ENCODE data around the gene TBC1D14. TPM values are rescaled to one million over a fixed set of nuclear protein-coding genes. Genes with fewer than 3 reads are reported as not detected.

The TBC1D14 gene
- total RNA-seq, 1 experiment from 2014 or later = 50.2 TPM

GRCh38 chr4:6943885-6944225 lies 34.2 kb downstream of the TBC1D14 start:
- Histone ChIP-seq H3K4ac (ENCODE audit: low read depth, low read length) (no peak overlapping the region), H3K27me3 (ENCODE audit: insufficient read depth, low read length) (no peaks in the 10 kb centered on the region), H3K4me1 (ENCODE audit: insufficient read depth, low read length) (peaks cover 22% of the 10 kb centered on the region; the same call in 1 of the 2 replicates), H4K5ac (ENCODE audit: insufficient read length, low read depth, low read length) (no peak overlapping the region), H3K9ac (ENCODE audit: extremely low read depth, insufficient read length, low read length) (no peak overlapping the region), H2BK5ac (ENCODE audit: insufficient read length, low read length) (no peak overlapping the region), H2AFZ (ENCODE audit: low read length) (no peak overlapping the region), H2BK120ac (ENCODE audit: low read depth, low read length, poor library complexity, severe bottlenecking) (no peak overlapping the region), H3K23me2 (ENCODE audit: insufficient read length, low read depth, low read length, poor library complexity, severe bottlenecking) (no peaks in the 10 kb centered on the region), H4K8ac (replicated peaks; ENCODE audit: insufficient read length, low read depth, low read length) (no peak overlapping the region), H3K9me3 (ENCODE audit: control insufficient read depth, low read depth, low read length) (no peaks in the 10 kb centered on the region), H3K79me2 (ENCODE audit: insufficient read depth, low read length) (no peaks in the 10 kb centered on the region), H4K20me1 (ENCODE audit: control insufficient read depth, insufficient read depth, insufficient read length) (no peaks in the 10 kb centered on the region), H3K23ac (ENCODE audit: insufficient read length, low read depth, low read length) (no peak overlapping the region), H2BK20ac (ENCODE audit: low read depth, low read length, poor library complexity, severe bottlenecking) (no peak overlapping the region), H3T11ph (ENCODE audit: low read length) (no peak overlapping the region), H4K91ac (ENCODE audit: insufficient read length, low read depth, low read length) (no peak overlapping the region), H3K27ac (ENCODE audit: insufficient read length, low read depth, low read length) (no peak overlapping the region), H3K79me1 (ENCODE audit: insufficient read depth, low read depth, low read length, poor library complexity, severe bottlenecking) (peaks cover 3% of the 10 kb centered on the region), H3K4me2 (ENCODE audit: insufficient read depth, insufficient read length, low read length) (no peak overlapping the region), H2BK12ac (ENCODE audit: insufficient read length, low read depth, low read length) (no peak overlapping the region), H2AK5ac (ENCODE audit: insufficient read length, low read length) (no peak overlapping the region), H2BK15ac (ENCODE audit: low read depth, low read length) (no peak overlapping the region), H3K56ac (ENCODE audit: insufficient read length, low read depth, low read length) (no peak overlapping the region), H3K14ac (ENCODE audit: insufficient read depth, low read length) (no peak overlapping the region), H3K18ac (ENCODE audit: insufficient read length, low read depth, low read length) (no peak overlapping the region)
- peaks cover 0 to 2% (median 0%) of the 10 kb centered on the region in 3 experiments; a peak in 3 of 7 replicates for H3K36me3 Mint-ChIP-seq (ENCODE audit: insufficient read depth in 1 of 3, low read depth in 3 of 3)
- WGBS (ENCODE audit: extremely low coverage, insufficient read length, low lambda C conversion rate) = no CpG with 5 or more reads among the region's 16 CpGs
- H3K27ac Mint-ChIP-seq = peak overlapping the region in 1 of 3 experiments; percentile 95; a peak in 3 of 7 replicates
- H3K4me3 Mint-ChIP-seq = peak overlapping the region in 1 of 2 experiments; percentile 51; a peak in 1 of 5 replicates
- TF ChIP-seq, protein P1, sequence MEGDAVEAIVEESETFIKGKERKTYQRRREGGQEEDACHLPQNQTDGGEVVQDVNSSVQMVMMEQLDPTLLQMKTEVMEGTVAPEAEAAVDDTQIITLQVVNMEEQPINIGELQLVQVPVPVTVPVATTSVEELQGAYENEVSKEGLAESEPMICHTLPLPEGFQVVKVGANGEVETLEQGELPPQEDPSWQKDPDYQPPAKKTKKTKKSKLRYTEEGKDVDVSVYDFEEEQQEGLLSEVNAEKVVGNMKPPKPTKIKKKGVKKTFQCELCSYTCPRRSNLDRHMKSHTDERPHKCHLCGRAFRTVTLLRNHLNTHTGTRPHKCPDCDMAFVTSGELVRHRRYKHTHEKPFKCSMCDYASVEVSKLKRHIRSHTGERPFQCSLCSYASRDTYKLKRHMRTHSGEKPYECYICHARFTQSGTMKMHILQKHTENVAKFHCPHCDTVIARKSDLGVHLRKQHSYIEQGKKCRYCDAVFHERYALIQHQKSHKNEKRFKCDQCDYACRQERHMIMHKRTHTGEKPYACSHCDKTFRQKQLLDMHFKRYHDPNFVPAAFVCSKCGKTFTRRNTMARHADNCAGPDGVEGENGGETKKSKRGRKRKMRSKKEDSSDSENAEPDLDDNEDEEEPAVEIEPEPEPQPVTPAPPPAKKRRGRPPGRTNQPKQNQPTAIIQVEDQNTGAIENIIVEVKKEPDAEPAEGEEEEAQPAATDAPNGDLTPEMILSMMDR (conservative IDR thresholded peaks at IDR 0.05) = no peak
- no peaks in the 10 kb centered on the region for H3K27me3 Mint-ChIP-seq (ENCODE audit: low read depth)
- DNase-seq = no peak
- H3K9me3 Mint-ChIP-seq = no peaks in the 10 kb centered on the region; a peak in 1 of 5 replicates
- peaks cover 62 to 67% of the 10 kb centered on the region in 2 experiments for H3K4me1 Mint-ChIP-seq
